Measurements from ENCODE around the gene LRRTM4.

DNA sequence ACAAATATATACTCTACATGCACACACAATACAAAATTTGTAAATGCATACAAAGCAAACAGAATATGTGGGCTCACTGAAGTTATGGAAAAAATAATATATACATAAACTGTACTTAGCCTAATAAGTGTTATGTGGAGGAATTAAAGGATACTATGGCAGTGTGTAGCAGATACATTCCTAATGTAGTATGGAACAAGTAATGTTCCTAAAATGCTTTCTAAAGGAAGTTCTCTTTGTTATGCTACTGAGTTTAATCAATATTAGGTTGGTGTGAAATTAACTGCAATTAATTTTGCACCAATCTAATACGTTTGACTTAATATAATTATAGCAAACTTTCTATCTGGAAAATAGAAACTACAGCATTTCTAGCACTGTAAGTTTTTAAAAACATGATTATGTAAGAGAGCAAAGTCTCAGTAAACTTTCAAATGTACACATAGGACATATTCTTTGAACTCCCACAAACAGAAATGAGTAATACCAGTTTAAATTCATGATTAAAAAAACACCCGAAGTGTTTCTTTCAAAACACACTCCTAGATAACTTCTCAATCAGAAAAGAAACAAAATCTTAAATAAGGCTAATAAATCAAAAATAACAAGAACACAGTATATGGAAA is 331.3 kb downstream of the LRRTM4 start:
- TF ChIP-seq, protein P1, sequence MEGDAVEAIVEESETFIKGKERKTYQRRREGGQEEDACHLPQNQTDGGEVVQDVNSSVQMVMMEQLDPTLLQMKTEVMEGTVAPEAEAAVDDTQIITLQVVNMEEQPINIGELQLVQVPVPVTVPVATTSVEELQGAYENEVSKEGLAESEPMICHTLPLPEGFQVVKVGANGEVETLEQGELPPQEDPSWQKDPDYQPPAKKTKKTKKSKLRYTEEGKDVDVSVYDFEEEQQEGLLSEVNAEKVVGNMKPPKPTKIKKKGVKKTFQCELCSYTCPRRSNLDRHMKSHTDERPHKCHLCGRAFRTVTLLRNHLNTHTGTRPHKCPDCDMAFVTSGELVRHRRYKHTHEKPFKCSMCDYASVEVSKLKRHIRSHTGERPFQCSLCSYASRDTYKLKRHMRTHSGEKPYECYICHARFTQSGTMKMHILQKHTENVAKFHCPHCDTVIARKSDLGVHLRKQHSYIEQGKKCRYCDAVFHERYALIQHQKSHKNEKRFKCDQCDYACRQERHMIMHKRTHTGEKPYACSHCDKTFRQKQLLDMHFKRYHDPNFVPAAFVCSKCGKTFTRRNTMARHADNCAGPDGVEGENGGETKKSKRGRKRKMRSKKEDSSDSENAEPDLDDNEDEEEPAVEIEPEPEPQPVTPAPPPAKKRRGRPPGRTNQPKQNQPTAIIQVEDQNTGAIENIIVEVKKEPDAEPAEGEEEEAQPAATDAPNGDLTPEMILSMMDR (IDR thresholded peaks at IDR 0.05; ENCODE audit: low read depth, low read length) = no peak
- TF ChIP-seq EZH2phosphoT487 (IDR thresholded peaks at IDR 0.05; ENCODE audit: low read depth) = no peak

All from OCI-LY3 (cell line).